ENCODE measurements around the gene FEM1C.

FEM1C gene

DNA sequence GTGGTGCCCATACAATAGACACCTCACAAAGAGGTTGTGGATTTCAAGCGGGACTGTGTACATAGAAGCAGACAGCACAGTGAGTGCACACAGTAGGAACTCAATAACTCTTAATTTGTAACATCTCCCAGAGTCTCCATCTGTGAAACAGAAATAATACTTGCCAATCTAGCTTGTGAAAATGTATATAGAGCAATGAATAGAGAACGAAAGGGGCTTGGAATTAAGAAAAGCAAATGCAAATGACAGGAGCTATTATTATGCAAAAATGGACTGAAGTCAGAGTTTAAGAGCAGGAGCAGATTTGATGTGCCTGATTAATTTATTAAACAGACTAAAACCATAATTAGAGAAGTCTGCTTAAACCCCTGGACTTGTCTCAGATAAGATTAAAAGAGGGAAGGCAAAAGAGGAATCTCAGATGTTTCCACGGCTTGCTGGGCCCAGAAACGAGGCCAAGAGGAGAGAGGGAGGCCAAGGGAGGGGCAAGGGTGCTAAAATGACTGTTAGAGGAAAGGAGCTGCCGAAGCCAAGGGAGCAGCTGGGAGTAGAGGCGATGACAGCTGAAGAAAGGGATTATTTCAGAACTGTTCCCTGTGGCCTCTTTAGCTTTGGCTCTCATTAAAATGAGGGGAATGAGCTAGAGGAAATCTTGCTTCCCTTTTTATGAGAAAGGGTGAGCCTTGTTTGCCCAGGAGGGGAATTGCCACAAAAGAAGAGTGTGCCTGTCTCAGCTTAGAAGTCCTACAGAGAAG lies 72.1 kb downstream of the FEM1C start:
- DNase-seq = no peak

DNA sequence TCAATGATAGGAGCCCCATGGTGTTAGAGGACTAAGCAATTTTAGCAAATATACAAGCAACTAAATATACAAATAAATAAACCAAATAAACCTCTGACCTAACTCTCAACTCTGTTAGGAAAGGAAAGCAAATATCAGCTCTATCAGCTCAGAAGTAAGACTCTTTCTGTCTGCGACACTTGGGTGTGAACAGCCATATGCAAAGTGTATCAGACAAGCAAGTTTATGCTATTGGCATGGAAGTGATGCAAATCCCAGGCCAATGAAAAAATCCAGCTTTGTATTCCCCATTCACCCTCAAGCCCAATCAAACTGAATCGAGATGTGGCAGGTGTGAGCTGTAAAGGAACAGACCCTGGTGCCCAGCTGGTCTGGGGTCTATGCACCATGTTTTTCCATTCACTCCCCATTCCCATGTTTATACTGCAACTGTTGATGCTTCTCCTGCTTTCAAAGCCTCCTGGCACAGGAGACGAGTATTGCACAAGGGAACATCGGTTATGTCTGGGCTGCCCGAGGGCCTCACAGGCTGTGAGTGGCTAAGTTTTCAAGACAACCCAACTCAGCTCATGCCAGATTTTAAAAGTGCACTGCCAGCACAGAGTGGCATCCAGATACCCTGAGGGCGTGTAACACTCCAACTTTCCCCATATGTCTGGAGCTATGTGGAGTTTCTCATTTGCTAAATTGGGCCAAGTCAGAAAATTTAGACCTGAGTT lies 73.1 kb downstream of the FEM1C start:
- no peak for DNase-seq

DNA sequence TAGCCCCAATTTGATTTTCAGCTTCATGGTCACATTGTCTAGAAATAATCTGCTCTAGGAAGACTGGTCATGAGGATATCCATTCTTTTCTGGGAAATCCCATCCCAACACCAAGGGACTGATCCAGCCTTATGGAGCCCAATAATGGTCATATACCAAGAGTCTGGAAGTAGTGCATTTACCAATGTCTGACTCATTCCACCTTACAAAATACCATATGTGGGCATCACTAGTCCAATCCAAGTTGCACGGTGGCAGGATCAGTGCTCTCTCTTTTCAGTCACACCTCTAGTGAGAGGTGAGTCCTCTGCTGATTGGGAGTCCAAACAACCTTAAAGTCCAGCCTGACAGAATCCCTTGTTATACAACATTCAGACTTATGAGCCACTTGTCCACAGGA lies 73.7 kb downstream of the FEM1C start:
- DNase-seq = no peak

Measured in GF-D8 (cell line).